SK-N-SH treated with all-trans-retinoic acid at 6 μM for 48 hours (cell line): ENCODE results near the gene ATOX1.

Source experiments
- ARNTL ChIP-seq: fragments of 450-650 bp; formaldehyde crosslinking; IDR thresholded peaks from 2 replicates; pipeline ENCODE4 v1.5.0; 2020; ENCODE audit warnings: low read depth, mild to moderate bottlenecking, moderate library complexity, borderline replicate concordance
- CSDC2 ChIP-seq: fragments of 250-450 bp; sonication (Bioruptor Pico); IDR thresholded peaks from 2 replicates; pipeline ENCODE4 v1.5.0; 2020; ENCODE audit warnings: mild to moderate bottlenecking, moderate library complexity
- ISL1 ChIP-seq: fragments of 250-450 bp; sonication (Bioruptor Pico); IDR thresholded peaks from 2 replicates; pipeline ENCODE4 v2.1.2; 2022; ENCODE audit warnings: mild to moderate bottlenecking, moderate library complexity
- SNAI2 ChIP-seq: fragments of 250-450 bp; sonication (Bioruptor Pico); IDR thresholded peaks from 2 replicates; pipeline ENCODE4 v1.5.0; 2020; ENCODE audit warnings: mild to moderate bottlenecking, moderate library complexity
- ZC3H10 ChIP-seq: fragments of 250-450 bp; sonication (Bioruptor Pico); IDR thresholded peaks from 2 replicates; pipeline ENCODE4 v1.5.1; 2021; ENCODE audit warnings: mild to moderate bottlenecking, moderate library complexity
- ZFP3 ChIP-seq: fragments of 250-450 bp; sonication (Bioruptor Pico); IDR thresholded peaks from 2 replicates; pipeline ENCODE4 v1.5.0; 2020; ENCODE audit warnings: mild to moderate bottlenecking, moderate library complexity
- ZFP30 ChIP-seq: fragments of 450-650 bp; formaldehyde crosslinking; IDR thresholded peaks from 2 replicates; pipeline ENCODE4 v1.5.0; 2022; ENCODE audit warnings: mild to moderate bottlenecking, moderate library complexity
- ZNF565 ChIP-seq: fragments of 450-650 bp; formaldehyde crosslinking; conservative IDR thresholded peaks from 2 replicates; pipeline ENCODE4 v1.5.0; 2020; ENCODE audit warnings: low read depth, mild to moderate bottlenecking, moderate library complexity
- ZNF8 ChIP-seq: fragments of 450-650 bp; formaldehyde crosslinking; IDR thresholded peaks from 2 replicates; pipeline ENCODE4 v1.5.0; 2020; ENCODE audit warnings: mild to moderate bottlenecking, moderate library complexity
- TF ChIP-seq, protein P1 (sequence below): fragments of 250-450 bp; sonication (Bioruptor Pico); IDR thresholded peaks from 2 replicates; pipeline ENCODE4 v1.8.0; 2020; ENCODE audit warnings: mild to moderate bottlenecking, moderate library complexity, borderline replicate concordance
- TF ChIP-seq, protein P2 (sequence below): fragments of 250-450 bp; sonication (Bioruptor Pico); IDR thresholded peaks from 2 replicates; pipeline ENCODE4 v1.5.0; 2020; ENCODE audit warnings: mild to moderate bottlenecking, moderate library complexity

DNA sequence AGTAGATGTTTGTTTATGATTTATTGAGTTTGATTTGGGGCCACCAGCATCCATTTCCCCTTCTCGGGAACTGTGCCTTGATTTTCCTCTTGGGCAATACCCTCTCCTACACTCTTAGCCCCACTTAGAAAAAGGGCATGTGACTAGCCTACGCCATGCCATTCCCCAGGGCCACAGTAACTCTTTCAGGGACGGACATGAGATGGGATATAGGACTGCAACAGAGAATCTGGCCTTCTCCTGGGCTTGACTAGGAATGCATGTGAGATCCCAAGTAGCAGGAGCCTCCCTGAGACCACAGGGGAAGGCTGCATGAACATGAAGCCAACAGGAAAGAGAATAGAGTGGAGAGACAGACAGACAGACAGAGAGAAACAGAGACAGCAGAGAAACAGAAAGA is 41.0 kb downstream of the ATOX1 start:
- TF ChIP-seq ZNF8 (no peak), CSDC2 (CRISPR knock-in tag) (no peak), ZFP30 (CRISPR knock-in tag) (no peak), ZNF565 (no peak), SNAI2 (CRISPR knock-in tag) (no peak), ZC3H10 (CRISPR knock-in tag) (no peak), ISL1 (CRISPR knock-in tag) (no peak), ARNTL (CRISPR knock-in tag) (no peak), ZFP3 (CRISPR knock-in tag) (no peak)
- TF ChIP-seq, protein P1, sequence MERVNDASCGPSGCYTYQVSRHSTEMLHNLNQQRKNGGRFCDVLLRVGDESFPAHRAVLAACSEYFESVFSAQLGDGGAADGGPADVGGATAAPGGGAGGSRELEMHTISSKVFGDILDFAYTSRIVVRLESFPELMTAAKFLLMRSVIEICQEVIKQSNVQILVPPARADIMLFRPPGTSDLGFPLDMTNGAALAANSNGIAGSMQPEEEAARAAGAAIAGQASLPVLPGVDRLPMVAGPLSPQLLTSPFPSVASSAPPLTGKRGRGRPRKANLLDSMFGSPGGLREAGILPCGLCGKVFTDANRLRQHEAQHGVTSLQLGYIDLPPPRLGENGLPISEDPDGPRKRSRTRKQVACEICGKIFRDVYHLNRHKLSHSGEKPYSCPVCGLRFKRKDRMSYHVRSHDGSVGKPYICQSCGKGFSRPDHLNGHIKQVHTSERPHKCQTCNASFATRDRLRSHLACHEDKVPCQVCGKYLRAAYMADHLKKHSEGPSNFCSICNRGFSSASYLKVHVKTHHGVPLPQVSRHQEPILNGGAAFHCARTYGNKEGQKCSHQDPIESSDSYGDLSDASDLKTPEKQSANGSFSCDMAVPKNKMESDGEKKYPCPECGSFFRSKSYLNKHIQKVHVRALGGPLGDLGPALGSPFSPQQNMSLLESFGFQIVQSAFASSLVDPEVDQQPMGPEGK (CRISPR knock-in tag), result no peak
- TF ChIP-seq, protein P2, sequence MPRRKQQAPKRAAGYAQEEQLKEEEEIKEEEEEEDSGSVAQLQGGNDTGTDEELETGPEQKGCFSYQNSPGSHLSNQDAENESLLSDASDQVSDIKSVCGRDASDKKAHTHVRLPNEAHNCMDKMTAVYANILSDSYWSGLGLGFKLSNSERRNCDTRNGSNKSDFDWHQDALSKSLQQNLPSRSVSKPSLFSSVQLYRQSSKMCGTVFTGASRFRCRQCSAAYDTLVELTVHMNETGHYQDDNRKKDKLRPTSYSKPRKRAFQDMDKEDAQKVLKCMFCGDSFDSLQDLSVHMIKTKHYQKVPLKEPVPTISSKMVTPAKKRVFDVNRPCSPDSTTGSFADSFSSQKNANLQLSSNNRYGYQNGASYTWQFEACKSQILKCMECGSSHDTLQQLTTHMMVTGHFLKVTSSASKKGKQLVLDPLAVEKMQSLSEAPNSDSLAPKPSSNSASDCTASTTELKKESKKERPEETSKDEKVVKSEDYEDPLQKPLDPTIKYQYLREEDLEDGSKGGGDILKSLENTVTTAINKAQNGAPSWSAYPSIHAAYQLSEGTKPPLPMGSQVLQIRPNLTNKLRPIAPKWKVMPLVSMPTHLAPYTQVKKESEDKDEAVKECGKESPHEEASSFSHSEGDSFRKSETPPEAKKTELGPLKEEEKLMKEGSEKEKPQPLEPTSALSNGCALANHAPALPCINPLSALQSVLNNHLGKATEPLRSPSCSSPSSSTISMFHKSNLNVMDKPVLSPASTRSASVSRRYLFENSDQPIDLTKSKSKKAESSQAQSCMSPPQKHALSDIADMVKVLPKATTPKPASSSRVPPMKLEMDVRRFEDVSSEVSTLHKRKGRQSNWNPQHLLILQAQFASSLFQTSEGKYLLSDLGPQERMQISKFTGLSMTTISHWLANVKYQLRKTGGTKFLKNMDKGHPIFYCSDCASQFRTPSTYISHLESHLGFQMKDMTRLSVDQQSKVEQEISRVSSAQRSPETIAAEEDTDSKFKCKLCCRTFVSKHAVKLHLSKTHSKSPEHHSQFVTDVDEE (CRISPR knock-in tag), result no peak
